Stimulated activated CD4-positive, alpha-beta T cell treated with anti-CD3 and anti-CD28 coated beads, Interleukin-4, amount 100 ng/mL, for 1 hour (primary cell): ENCODE data around the gene CMC4.
A peak's percentile ranks its signal among the peaks of the same experiment; 100 is the strongest.

Experiments
- DNase-seq: peaks from one replicate; pipeline ENCODE4 v3.0.0-alpha.2; 2020

The CMC4 gene

GRCh38 chrX:155070975-155071693 is at the start of gene CMC4, which contains the start of the genes BRCC3 and MTCP1:
TSS of gene CMC4 (minus strand) at chrX:155071136. CDS start at chrX:155064023, 7,113 bp downstream.
TSS of gene BRCC3 (plus strand) at chrX:155071508. CDS start at chrX:155071528, 20 bp downstream.
TSS of gene MTCP1 (minus strand) at chrX:155071136. CDS start at chrX:155066010, 5,126 bp downstream.
- peak; percentile 70 for DNase-seq

DNA sequence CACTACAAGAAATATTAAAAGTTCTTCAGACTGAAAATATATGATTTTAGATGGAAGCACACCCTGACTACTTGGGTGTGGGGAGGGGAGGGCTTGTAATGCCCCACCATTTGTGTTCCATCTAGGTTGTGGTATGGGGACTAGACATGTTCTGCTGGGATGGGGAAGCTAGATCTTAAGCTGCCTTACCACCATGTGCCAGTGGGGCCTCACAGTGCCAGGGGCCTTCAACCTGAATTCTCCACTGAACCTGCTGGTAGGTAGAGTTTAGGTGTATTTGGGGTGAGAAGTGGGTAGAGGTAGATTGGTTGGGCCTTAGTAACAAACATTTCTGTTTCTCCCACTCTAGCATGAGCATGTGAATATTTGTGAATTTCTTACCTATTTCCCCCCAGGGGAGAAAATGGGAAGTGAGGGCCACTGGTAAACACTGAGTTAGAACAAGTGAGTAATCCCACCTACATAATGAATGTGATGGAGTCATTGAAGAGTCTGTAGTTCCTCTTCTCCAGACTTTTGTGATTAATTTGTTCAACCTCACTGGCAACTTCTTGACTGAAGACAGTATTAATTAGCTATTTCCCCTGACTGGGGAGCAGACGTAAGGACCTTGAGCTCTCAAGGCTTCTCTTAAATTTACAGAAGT is 44.4 kb upstream of the CMC4 start:
- DNase-seq, result no peak

GRCh38 chrX:155113097-155113496 is 42.2 kb upstream of the CMC4 start:
- no peak for DNase-seq

DNA sequence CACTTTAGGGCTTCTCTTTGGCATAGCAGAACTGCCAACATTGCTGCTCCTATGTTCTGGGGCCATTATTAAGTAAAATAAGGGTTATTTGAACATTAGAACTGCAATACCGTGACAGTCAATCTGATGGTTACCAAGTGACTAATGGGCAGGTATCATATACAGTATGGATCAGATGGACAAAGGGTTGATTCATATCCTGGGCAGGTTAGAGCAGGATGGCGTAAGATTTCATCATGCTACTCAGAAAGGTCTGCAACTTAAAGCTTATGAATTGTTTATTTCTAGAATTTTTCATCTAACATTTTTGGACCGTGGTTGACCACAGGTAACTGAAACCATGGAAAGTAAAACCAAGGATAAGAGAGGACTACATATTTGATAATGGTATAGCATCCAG is 41.2 kb upstream of the CMC4 start:
- DNase-seq, result no peak

DNA sequence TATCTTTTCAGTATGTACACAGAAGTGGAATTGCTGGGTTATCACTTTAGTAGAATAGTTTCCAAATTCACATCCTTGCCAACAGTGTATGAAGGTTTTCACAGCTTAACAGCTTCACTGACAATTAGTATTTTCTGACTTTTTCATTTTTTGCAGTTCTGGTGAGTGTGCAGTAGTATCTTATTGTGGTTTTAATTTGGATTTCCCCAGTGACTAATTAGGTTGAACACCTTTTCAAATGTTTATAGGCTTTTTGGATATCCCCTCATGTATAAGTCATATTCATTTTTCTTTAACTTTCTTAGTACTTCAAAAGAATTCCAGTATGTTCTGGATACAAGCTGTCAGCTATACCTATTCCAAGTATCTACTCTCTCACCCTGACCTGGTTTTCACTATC is 37.5 kb upstream of the CMC4 start:
- DNase-seq, result no peak

DNA sequence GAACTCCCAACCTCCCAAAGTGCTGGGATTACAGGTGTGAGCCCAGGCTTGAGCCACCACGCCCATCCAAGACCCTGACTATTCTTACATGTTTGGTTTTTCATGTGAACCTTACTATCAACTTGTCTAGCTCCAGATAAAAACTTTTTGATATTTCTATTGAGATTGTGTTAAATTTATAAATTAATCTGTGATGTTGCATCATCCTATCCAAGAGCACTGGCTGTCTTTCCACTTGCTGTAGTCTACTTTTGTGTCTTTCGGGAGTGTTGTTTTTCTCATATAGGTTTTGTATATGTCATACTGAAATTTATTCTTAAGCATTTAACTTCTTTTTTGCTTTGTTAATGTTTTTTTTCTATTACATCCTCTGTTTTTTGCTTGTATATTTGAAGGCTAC is 35.0 kb upstream of the CMC4 start:
- no peak for DNase-seq

DNA sequence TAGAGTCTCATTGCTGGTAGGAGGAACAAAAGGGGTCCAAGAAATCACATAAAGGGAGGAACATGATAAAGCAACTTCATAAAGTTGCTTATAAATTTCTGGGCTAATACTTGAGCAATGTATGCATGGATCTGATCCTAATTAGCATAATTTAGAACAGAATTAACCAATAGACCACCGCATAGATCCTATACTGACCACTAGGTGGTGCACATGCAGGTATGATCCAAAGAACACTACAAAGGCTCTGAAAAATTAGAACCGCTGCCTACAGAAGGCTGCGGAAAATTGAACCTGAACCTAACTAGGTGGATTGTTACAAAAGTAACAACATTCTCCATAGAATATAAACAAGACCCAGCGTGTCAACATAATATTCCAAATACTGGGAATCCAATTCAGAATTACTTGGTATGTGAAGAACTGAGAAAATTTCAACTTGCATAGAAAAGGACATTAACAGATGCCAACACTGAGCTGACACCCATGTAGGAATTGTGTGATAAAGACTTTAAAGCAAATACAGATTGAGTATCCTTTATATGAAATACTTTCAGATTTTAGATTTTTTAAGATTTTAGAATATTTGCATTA is 23.6 kb upstream of the CMC4 start:
- no peak for DNase-seq

- DNase-seq, result no peak
Observed at GRCh38 chrX:155086961-155087735, 16.2 kb upstream of the CMC4 start.

- DNase-seq, result peak; percentile 40
Observed at GRCh38 chrX:155086202-155086840, 15.4 kb upstream of the CMC4 start.

- DNase-seq, result no peak
Observed at GRCh38 chrX:155071694-155072280, 851 bp upstream of the CMC4 start.

- no peak for DNase-seq
Observed at GRCh38 chrX:155070663-155070974, 317 bp downstream of the CMC4 start.

DNA sequence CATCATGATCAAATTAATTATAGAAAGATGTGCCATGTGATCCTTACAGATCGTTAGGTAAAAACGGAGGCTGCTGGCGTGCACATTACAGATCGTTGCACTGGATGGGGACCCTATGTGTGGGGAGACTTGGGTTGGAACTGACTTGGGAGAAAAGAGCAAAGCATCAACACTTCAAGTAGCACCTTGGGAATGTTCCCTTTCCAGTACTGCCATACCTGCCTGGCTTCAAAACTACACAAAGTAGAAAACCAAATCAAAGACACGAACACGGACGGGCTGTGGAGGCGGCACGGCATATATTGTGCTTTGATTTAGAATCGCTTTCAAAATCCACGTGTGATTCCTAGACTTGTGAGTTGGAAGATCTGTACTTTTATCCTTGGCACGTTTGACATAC is 898 bp downstream of the CMC4 start:
- DNase-seq, result no peak

DNA sequence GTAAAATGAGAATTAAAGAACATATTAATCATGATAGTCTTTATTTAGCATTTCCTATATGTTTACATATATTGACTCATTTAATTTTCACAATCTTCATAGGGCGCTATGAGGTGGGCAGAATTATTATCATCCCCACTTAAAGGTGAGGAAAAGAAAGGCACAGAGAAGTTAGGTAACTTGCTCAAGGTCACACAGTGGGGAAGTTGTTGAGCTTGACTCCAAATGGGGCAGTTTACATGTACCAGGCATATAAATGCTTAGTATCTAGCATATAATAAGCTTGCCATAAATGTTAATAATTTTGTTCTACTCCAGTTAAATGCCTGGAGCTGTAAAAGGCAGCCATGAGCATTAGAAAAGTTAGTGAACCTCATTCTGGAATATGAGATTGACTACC is 1.5 kb downstream of the CMC4 start:
- DNase-seq, result no peak

DNA sequence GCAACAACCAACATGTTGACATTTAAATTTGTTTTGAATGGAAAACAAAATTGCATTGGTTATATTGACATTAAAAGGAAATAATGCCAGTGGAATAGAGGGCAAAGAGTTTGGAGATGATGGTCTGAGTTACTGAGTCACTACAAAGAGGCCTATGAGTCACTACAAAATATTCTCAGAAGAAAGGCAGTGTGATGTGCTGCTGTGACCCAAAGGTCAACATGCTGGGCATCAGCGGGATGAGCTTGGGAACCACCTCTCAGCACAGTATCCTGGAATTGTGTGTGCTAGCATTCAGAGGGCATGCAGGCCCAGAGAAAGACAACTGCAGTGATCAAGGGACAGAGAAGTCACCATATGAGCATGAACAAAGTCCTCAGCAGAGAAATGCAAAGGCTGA is 2.8 kb downstream of the CMC4 start:
- no peak for DNase-seq

- no peak for DNase-seq
Observed at GRCh38 chrX:155065035-155065734, 5.8 kb downstream of the CMC4 start.

GRCh38 chrX:155061760-155062159 is 9.2 kb downstream of the CMC4 start:
- no peak for DNase-seq

DNA sequence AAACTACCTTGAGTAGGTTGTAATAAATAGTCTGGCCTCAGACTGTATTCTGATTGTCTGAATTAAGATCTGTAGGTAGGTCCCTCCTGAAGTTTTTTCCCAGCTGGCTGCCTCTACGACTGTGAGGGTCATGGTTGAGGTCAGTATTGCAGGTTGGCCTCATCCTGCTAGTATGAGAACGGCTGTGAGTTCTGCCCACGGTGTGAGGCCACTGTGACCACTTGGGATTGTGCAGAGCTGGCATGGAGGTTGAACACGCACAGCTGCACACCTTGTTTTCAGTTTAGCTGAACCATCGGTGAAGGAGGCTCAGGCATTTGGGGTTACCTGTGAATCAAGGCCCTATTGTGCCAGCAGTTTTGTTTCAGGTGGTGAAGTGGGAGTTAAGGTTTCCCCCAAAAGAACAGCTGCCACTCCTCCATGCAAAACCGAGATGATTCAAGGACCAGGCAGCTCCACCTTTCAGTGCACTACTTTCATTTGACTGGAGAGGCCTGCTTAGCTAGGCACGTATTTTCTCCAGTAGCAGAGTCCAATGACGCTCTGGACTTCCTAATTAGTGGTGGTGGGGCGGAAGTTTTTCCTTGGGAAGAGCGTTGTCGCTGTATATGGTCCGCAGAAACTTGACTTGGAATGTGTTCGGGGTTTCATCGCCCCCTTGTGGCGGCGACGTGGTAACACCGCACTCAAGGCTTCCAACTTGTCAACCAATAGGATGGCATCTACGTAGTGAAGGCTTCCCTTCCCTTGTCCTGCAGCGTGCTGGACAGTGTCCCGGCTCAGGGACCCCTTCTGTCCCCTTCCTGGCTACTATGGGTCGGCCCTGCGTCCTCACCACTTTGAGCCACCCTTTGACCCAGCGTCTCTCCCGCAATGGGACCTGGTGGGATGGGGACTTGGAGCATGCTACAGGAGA is 13.8 kb downstream of the CMC4 start:
- peak; percentile 32 for DNase-seq

DNA sequence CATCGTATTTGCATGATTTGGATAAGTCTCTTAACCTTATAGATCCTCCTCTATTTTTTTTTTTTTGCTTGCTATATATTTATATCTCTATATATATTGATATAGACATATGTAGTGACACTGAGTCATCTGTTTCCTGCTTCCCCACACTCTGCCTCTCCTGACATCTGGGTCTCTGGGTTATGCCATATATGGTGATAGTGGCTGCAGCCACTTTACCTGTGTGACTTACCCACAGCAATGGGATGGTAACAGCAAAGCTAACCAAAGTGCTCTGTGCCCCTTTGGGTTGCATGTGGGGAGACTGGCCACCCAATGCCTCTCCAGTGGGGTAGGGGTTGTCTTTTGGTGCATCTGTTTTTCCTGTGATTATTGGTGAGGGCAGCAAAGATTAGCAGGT is 14.5 kb downstream of the CMC4 start:
- DNase-seq, result no peak

GRCh38 chrX:155055494-155055893 is 15.4 kb downstream of the CMC4 start:
- DNase-seq, result no peak

GRCh38 chrX:155054255-155054654 is 16.7 kb downstream of the CMC4 start:
- DNase-seq, result no peak

GRCh38 chrX:155053656-155054055 is 17.3 kb downstream of the CMC4 start:
- DNase-seq, result no peak
